GM19043 (cell line): ENCODE results near the gene STAT5B.
"Not testable (repeated sequence)": the region's sequence is repeated elsewhere in the genome, so short reads cannot be mapped to it uniquely, and the experiment has no call there.

Source experiments
- ATAC-seq: cut with Tn5 transposase; IDR thresholded peaks from one replicate; pipeline ENCODE4 v1.9.1; 2021; ENCODE audit warnings: low read depth; ENCODE audit not compliant: unreplicated experiment

Gene STAT5B

GRCh38 chr17:42276359-42276608 is at the start of gene STAT5B:
Gene STAT5B (minus strand): TSS chr17:42276391. CDS start chr17:42232127, 44,264 bp downstream.
- no peak for ATAC-seq

- ATAC-seq = no peak
Measured at GRCh38 chr17:42325026-42325425, 48.8 kb upstream of the STAT5B start.

- no peak for ATAC-seq
Measured at GRCh38 chr17:42323268-42323773, 47.1 kb upstream of the STAT5B start.

- ATAC-seq = no peak
Measured at GRCh38 chr17:42322382-42323267, 46.4 kb upstream of the STAT5B start.

- no peak for ATAC-seq
Measured at GRCh38 chr17:42321555-42321954, 45.4 kb upstream of the STAT5B start.

- ATAC-seq = not testable (repeated sequence)
Measured at GRCh38 chr17:42317967-42318366, 41.8 kb upstream of the STAT5B start.

- ATAC-seq = no peak
Measured at GRCh38 chr17:42317266-42317845, 41.2 kb upstream of the STAT5B start.

GRCh38 chr17:42316755-42317154 is 40.6 kb upstream of the STAT5B start:
- no peak for ATAC-seq

- ATAC-seq = no peak
Measured at GRCh38 chr17:42315402-42316156, 39.4 kb upstream of the STAT5B start.

- ATAC-seq = no peak
Measured at GRCh38 chr17:42313773-42314566, 37.8 kb upstream of the STAT5B start.

GRCh38 chr17:42313389-42313772 is 37.2 kb upstream of the STAT5B start:
- no peak for ATAC-seq

- no peak for ATAC-seq
Measured at GRCh38 chr17:42312285-42313130, 36.3 kb upstream of the STAT5B start.

GRCh38 chr17:42312035-42312284 is 35.8 kb upstream of the STAT5B start:
- no peak for ATAC-seq

- no peak for ATAC-seq
Measured at GRCh38 chr17:42311240-42312034, 35.2 kb upstream of the STAT5B start.

- no peak for ATAC-seq
Measured at GRCh38 chr17:42310787-42311215, 34.6 kb upstream of the STAT5B start.

GRCh38 chr17:42309986-42310786 is 34.0 kb upstream of the STAT5B start:
- no peak for ATAC-seq

- ATAC-seq = no peak
Measured at GRCh38 chr17:42309142-42309541, 33.0 kb upstream of the STAT5B start.

GRCh38 chr17:42308446-42308845 is 32.3 kb upstream of the STAT5B start:
- no peak for ATAC-seq
